Activated T-helper 9 cell treated with anti-CD3 and anti-CD28 coated beads, Interleukin-2, amount 50 U/mL, for 16 hours (primary cell): ENCODE results near the gene CAMK2B.

Experiments
- DNase-seq: peaks from one replicate; pipeline ENCODE4 v3.0.0-alpha.2; 2020; ENCODE audit warnings: low read depth

The CAMK2B gene

GRCh38 chr7:44329888-44330287 lies 4.5 kb upstream of the CAMK2B start:
- no peak for DNase-seq

- no peak for DNase-seq
Measured at GRCh38 chr7:44329081-44329480, 3.7 kb upstream of the CAMK2B start.

- DNase-seq = no peak
Measured at GRCh38 chr7:44327981-44328380, 2.6 kb upstream of the CAMK2B start.

GRCh38 chr7:44326261-44327125 lies 1.1 kb upstream of the CAMK2B start:
- no peak for DNase-seq

- no peak for DNase-seq
Measured at GRCh38 chr7:44325811-44326241, 432 bp upstream of the CAMK2B start.

- DNase-seq = no peak
Measured at GRCh38 chr7:44324481-44325200, 753 bp downstream of the CAMK2B start.

GRCh38 chr7:44324204-44324480 lies 1.3 kb downstream of the CAMK2B start:
- no peak for DNase-seq

- DNase-seq = no peak
Measured at GRCh38 chr7:44323381-44324203, 1.8 kb downstream of the CAMK2B start.

GRCh38 chr7:44322631-44323363 lies 2.6 kb downstream of the CAMK2B start:
- DNase-seq = no peak

- no peak for DNase-seq
Measured at GRCh38 chr7:44321796-44322195, 3.6 kb downstream of the CAMK2B start.

- no peak for DNase-seq
Measured at GRCh38 chr7:44320794-44321371, 4.5 kb downstream of the CAMK2B start.

GRCh38 chr7:44320141-44320540 lies 5.3 kb downstream of the CAMK2B start:
- no peak for DNase-seq

GRCh38 chr7:44318332-44318731 lies 7.1 kb downstream of the CAMK2B start:
- DNase-seq = no peak

GRCh38 chr7:44315301-44315903 lies 10.0 kb downstream of the CAMK2B start:
- no peak for DNase-seq

GRCh38 chr7:44313621-44314031 lies 11.8 kb downstream of the CAMK2B start:
- DNase-seq = no peak

GRCh38 chr7:44313016-44313415 lies 12.4 kb downstream of the CAMK2B start:
- DNase-seq = no peak

GRCh38 chr7:44311561-44312495 lies 13.6 kb downstream of the CAMK2B start:
- DNase-seq = no peak

GRCh38 chr7:44310221-44310848 lies 15.1 kb downstream of the CAMK2B start:
- no peak for DNase-seq

GRCh38 chr7:44309271-44310091 lies 15.9 kb downstream of the CAMK2B start:
- DNase-seq = no peak
